ENCODE measurements around the gene PTRHD1. TPM values are rescaled to one million over a fixed set of nuclear protein-coding genes. Genes with fewer than 3 reads are reported as not detected.

The PTRHD1 gene
- total RNA-seq, 4 donors from 2014 or later, result 8.4 to 19.7 (median 14.4) TPM

GRCh38 chr2:24832073-24832461 is 38.9 kb upstream of the PTRHD1 start:
- 33 to 67% methylated on average over 2 to 14 of the region's 14 CpGs for WGBS, 2 donors
- Histone ChIP-seq H3K9me3 (no peaks in the 10 kb centered on the region), H3K36me3 (peaks cover 3 to 77% (median 12%) of the 10 kb centered on the region in 3 donors), H3K27ac (no peak overlapping the region), H3K27me3 (no peaks in the 10 kb centered on the region), H3K4me1 (peaks cover 0 to 16% (median 2%) of the 10 kb centered on the region in 4 donors), H3K4me3 (no peak overlapping the region)
- no peak for DNase-seq (ENCODE audit: low spot score in 2 of 2)
- no peak for TF ChIP-seq POLR2A (IDR thresholded peaks at IDR 0.05)
- no peak for TF ChIP-seq CTCF (IDR thresholded peaks at IDR 0.05)
- TF ChIP-seq EP300 (IDR thresholded peaks at IDR 0.05), result no peak

GRCh38 chr2:24831221-24832072 is 38.3 kb upstream of the PTRHD1 start:
- Histone ChIP-seq H3K36me3 (peaks cover 3 to 74% (median 12%) of the 10 kb centered on the region in 3 donors), H3K27me3 (no peaks in the 10 kb centered on the region), H3K27ac (peak overlapping the region in 1 of 4 donors; percentile 26), H3K9me3 (no peaks in the 10 kb centered on the region), H3K4me1 (peaks cover 0 to 18% (median 2%) of the 10 kb centered on the region in 4 donors), H3K4me3 (no peak overlapping the region)
- 77 to 83% methylated on average over 13 of the region's 18 CpGs for WGBS, 2 donors
- DNase-seq (ENCODE audit: low spot score in 2 of 2), result no peak
- TF ChIP-seq CTCF (IDR thresholded peaks at IDR 0.05) (no peak), POLR2A (IDR thresholded peaks at IDR 0.05) (no peak), EP300 (IDR thresholded peaks at IDR 0.05) (no peak)

- Histone ChIP-seq H3K9me3 (no peaks in the 10 kb centered on the region), H3K4me1 (peaks cover 0 to 18% (median 2%) of the 10 kb centered on the region in 4 donors), H3K27ac (peak overlapping the region in 2 of 4 donors; percentile 12 to 26), H3K36me3 (peaks cover 3 to 73% (median 12%) of the 10 kb centered on the region in 3 donors), H3K4me3 (no peak overlapping the region), H3K27me3 (no peaks in the 10 kb centered on the region)
- no peak for DNase-seq (ENCODE audit: low spot score in 2 of 2)
- TF ChIP-seq CTCF (IDR thresholded peaks at IDR 0.05) (no peak), EP300 (IDR thresholded peaks at IDR 0.05) (no peak), POLR2A (IDR thresholded peaks at IDR 0.05) (no peak)
- 79 to 92% methylated on average over 11 to 12 of the region's 12 CpGs for WGBS, 2 donors
Observed at GRCh38 chr2:24830786-24831185, 37.6 kb upstream of the PTRHD1 start.

GRCh38 chr2:24830351-24830750 is 37.2 kb upstream of the PTRHD1 start:
- WGBS, 2 donors, result 84 to 89% methylated on average over 4 to 5 of the region's 5 CpGs

More at GRCh38 chr2:24830351-24830750, 37.2 kb upstream of the PTRHD1 start:
- H3K4me3 ChIP-seq, result no peak overlapping the region
- peak overlapping the region in 2 of 4 donors; percentile 12 to 32 for H3K27ac ChIP-seq
- H3K9me3 ChIP-seq, result no peaks in the 10 kb centered on the region
- no peak for DNase-seq (ENCODE audit: low spot score in 2 of 2)
- TF ChIP-seq CTCF (IDR thresholded peaks at IDR 0.05) (no peak), POLR2A (IDR thresholded peaks at IDR 0.05) (no peak), EP300 (IDR thresholded peaks at IDR 0.05) (no peak)
- no peaks in the 10 kb centered on the region for H3K27me3 ChIP-seq
- H3K36me3 ChIP-seq, result peaks cover 3 to 73% (median 11%) of the 10 kb centered on the region in 3 donors
- peaks cover 0 to 18% (median 2%) of the 10 kb centered on the region in 4 donors for H3K4me1 ChIP-seq

Data from tibial nerve (tissue), 4 donors.